NCI-H446 treated with DMSO at 0.1 percent for 48 hours (cell line): Measurements from ENCODE around the gene AP1M1.

ENCODE experiments used
- DNase-seq: peaks from one replicate; lab custom pipeline; 2025; lab: John Stamatoyannopoulos, UW

Gene AP1M1

GRCh38 chr19:16232127-16232526, 34.4 kb downstream of the AP1M1 start:
- DNase-seq: no peak

GRCh38 chr19:16232568-16232967, 34.9 kb downstream of the AP1M1 start:
- no peak for DNase-seq

- DNase-seq: no peak
Observed at GRCh38 chr19:16233081-16233776, 35.5 kb downstream of the AP1M1 start.

- DNase-seq: no peak
Observed at GRCh38 chr19:16233836-16234551, 36.3 kb downstream of the AP1M1 start.

DNA sequence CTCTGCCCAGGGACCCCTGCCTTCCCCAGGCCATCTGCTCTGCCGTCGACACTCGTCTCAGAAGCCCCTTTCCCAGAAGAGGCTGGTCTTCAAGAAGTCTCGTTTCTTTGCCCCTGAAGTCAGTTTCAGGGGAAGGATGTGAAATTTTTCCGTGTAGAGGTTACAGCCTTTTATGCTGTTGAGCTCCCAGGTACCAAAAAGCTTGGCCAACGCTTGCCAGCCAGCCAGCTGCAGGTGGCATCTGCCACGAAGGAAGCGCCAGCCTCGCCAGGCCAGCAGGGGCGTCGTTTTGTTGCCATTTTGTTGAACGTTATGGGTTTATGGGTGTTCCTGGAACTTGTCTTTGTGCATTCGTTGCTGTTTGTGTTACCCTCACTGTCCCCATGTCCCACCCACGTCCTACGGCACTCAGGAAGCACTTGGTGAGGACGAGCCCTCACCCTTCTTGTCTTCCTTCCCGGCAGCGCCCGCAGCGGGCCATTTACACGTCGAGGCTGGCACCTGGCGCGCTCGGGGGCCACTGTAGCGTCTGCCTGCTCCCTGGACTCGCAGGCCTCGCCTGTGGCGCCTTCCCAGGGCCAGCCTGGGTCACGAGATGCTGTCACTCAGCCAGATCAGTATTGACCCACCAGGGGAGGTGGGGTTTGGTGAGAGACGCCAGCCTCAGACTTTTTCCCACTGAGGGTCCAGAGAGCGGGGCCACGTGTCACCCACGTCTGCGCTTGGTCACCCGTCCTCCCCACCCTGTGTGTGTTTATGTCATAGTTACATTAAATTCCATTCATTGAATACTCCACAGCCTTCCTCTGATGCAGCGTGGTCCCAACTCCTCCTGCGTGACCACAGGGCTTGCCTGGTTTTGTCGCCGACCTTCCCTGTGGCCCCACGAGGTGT, 37.1 kb downstream of the AP1M1 start:
- DNase-seq: no peak

DNA sequence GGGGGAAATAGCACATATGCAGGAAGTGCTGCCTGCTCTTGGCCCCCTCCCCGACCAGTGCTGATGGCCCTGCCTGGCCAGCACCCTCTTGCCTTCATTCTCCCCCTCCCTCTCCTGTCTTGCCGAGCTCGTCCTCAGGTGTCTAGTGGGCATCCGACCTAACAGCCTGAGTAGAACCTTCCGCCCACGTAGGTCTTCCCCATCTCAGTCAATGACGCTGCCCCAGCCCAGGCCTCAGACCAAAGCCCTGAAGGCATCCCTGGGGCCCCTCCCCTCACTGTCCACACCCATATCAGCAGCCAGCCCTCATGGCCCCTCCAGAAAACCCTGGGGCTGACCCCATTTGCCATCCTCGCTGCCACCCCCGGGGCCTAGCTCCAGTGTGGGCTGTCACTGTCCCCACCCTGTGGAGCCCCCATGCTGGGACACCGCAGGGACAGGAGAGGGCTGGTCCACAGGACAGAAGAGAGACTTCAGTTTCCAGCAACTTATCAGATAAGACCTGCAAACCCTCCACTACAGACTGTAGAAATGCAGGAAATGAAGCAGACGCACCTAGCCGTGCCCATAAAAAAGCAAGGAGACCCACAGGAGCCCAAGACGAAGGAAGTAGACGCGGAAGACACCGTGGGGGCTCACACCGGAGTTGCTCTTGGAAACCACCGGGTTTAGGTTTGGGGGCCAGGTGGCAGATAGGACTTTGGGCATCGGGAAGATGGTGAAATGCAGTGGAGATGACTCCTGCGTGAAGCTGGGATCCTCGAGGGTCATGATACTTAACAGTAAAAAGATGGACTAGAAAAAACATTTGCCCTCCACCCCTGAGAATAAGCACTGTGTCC, 38.3 kb downstream of the AP1M1 start:
- DNase-seq: no peak

DNA sequence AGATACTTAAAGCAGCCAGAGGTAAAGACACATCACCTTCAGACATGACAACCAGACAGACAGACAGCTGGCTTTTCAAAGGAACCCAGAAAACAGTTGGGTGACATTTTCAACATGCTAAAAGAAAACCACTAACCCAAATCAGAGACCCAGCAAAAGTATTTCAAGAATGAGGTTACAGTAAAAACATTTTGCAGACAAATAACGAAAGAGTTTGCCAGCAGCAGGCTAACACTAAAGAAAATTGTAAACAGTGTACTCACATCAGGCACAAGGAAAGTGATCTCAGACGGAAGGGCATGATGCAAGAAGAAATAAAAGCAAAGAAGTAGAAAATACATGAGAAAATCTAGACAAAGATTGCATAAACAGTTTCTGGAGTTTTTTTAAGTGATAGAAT, 46.4 kb downstream of the AP1M1 start:
- DNase-seq: no peak

GRCh38 chr19:16247353-16248182, 49.9 kb downstream of the AP1M1 start:
- peak; percentile 9 for DNase-seq

GRCh38 chr19:16248380-16249023, 50.8 kb downstream of the AP1M1 start:
- no peak for DNase-seq

- no peak for DNase-seq
Observed at GRCh38 chr19:16249826-16250404, 52.2 kb downstream of the AP1M1 start.

DNA sequence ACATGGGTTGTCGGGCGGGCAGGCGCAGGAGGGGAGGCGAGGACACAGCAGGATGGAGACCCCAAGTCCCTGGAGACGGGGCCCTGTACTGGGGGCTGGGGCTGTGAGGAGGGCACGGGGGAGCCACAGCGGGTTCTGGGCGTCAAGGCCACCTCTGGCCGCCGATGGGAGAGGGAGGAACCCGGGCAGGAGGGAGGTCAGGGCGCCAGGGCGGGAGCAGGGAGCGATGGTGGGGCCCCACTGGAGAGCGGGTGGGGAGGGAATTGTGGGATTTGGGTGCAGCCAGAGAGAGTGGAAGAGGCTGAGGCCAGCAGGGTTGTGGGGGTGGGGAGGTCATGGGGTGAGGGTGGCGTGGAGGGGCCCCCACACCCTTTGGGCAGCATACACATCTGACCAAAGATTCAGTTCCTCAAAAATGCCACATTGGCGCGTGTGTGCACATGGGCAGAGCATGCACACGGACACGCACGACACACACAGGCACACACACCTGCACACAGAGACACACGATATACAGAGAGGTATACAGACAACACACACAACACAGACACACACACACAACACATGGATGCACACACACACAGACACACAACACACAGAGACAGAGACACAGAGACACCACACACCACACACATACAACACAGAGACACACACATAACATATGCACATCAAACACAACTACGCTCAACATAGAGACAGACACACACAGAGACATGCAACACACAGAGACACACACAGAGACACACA, 54.9 kb downstream of the AP1M1 start:
- no peak for DNase-seq

DNA sequence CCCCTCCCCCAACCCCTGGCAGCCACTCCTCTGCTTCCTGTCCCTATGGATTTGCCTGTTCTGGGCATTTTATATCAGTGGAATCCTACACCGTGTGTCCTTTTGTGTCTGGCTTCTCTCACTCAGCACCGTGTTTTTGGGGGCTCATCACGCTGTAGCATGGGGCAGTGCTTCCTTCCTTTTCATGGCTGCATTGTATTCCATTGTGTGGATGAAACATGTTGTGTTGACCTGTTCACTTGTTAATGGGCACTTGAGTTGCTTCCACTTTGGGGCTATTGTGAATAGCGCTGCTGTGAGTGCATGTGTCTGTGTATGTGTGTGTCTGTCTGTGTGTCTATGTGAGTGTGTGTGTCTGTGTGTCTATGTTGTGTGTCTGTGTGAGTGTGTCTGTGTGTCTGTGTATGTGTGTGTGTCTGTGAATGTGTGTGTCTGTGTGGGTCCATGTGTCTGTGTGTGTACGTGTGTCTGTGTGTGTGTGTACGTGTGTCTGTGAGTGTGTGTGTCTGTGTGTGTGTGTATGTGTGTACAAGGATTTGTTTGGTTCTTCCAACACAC, 57.2 kb downstream of the AP1M1 start:
- no peak for DNase-seq

DNA sequence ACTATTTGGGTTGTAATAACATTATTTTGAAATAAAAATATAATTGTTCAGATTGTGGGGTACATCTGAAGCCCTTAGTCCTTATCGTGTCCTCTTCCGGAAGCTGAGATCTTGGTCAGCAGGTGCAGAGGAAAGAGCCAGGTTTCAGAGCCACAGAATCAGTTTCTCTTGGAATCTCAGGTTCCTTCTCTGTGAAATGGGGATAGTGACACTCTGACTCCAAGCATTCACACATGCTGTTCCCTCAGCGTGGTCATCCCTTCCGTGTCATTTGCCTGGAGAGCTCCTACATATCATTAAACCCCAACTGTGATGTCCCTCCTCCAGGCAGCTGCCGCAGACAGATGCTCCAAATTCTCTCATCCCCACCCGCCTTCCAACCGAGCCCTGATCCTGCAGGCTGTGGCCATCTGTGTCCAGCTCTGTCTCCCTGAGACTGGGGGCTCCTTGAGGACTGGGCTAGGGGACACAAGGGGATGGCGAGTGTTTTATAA, 59.8 kb downstream of the AP1M1 start:
- DNase-seq: no peak

GRCh38 chr19:16258440-16258903, 60.8 kb downstream of the AP1M1 start:
- DNase-seq: no peak

GRCh38 chr19:16259385-16260159, 61.9 kb downstream of the AP1M1 start:
- DNase-seq: no peak

- DNase-seq: no peak
Observed at GRCh38 chr19:16260160-16260811, 62.6 kb downstream of the AP1M1 start.

DNA sequence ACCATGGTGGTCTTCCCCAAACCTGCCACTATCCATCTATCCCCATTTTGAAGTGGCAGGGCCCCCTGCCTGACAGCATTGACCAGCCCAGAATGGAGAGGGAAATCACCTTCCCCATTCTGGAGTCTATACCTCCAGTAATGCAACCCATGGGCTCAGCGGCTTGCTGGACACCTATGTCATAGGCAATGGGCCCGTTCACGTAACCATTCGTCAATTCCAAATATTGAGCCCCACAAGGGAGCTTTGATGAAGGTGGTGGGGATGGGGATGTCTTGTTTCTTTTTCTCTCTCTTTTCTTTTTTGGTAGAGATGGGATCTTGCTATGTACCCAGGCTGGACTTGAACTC, 63.1 kb downstream of the AP1M1 start:
- no peak for DNase-seq
